WI38 (cell line): ENCODE data around the gene DLGAP3.

Experiments used
- H3K4me3 ChIP-seq: 2 replicates; pipeline ENCODE4 v1.5.1; 2011; ENCODE audit warnings: low read depth, mild to moderate bottlenecking, control low read depth, low read length
- CTCF ChIP-seq: IDR thresholded peaks from 2 replicates; pipeline ENCODE4 v1.5.1; 2012; ENCODE audit warnings: low read depth, mild to moderate bottlenecking, control low read depth, low read length

The DLGAP3 gene

GRCh38 chr1:34851431-34852105 is 77.9 kb downstream of the DLGAP3 start:
- no peak overlapping the region for H3K4me3 ChIP-seq
- TF ChIP-seq CTCF: no peak

GRCh38 chr1:34850382-34850781 is 79.1 kb downstream of the DLGAP3 start:
- no peak overlapping the region for H3K4me3 ChIP-seq
- no peak for TF ChIP-seq CTCF

- TF ChIP-seq CTCF: no peak
- no peak overlapping the region for H3K4me3 ChIP-seq
Observed at GRCh38 chr1:34847094-34847493, 82.4 kb downstream of the DLGAP3 start.

- no peak for TF ChIP-seq CTCF
- H3K4me3 ChIP-seq: no peak overlapping the region
Observed at GRCh38 chr1:34846265-34846664, 83.2 kb downstream of the DLGAP3 start.

- no peak overlapping the region for H3K4me3 ChIP-seq
- TF ChIP-seq CTCF: no peak
Observed at GRCh38 chr1:34845131-34845901, 84.1 kb downstream of the DLGAP3 start.

- H3K4me3 ChIP-seq: no peak overlapping the region
- no peak for TF ChIP-seq CTCF
Observed at GRCh38 chr1:34844252-34844634, 85.2 kb downstream of the DLGAP3 start.
